OCI-LY1 (cell line): ENCODE results near the gene HMMR.

Experiments
- CTCF ChIP-seq: fragments of 200-600 bp; sonication (generic), shearing (Covaris generic); IDR thresholded peaks from 2 replicates; pipeline ENCODE4 v1.5.1; 2017; ENCODE audit warnings: mild to moderate bottlenecking, antibody characterized with exemption, low read length, moderate library complexity, mixed read lengths
- EZH2 ChIP-seq: fragments of 200-600 bp; sonication (generic), shearing (Covaris generic); IDR thresholded peaks from 2 replicates; pipeline ENCODE4 v1.8.0; 2017; ENCODE audit warnings: borderline replicate concordance, mixed run types, mild to moderate bottlenecking, antibody characterized with exemption, low read length, moderate library complexity, mixed read lengths

- no peak for TF ChIP-seq CTCF
- no peak for TF ChIP-seq EZH2
These were observed 992 bp upstream of the HMMR start for GRCh38 chr5:163459462-163459818.
